CD4-positive, alpha-beta T cell treated with Interleukin-10 for 1 hour (primary cell): ENCODE measurements around the gene CLCN5.

Experiments
- DNase-seq: peaks from one replicate; pipeline ENCODE4 v3.0.0-alpha.2; 2020

The CLCN5 gene

GRCh38 chrX:49922291-49923241 lies at the start of gene CLCN5:
Gene CLCN5 (plus strand): TSS chrX:49922596. CDS start chrX:49925299, 2,703 bp downstream.
- DNase-seq, result peak; percentile 96

- DNase-seq, result peak; percentile 54
These were observed 45.6 kb upstream of the CLCN5 start for GRCh38 chrX:49876750-49877149.

GRCh38 chrX:49877397-49878101 lies 44.8 kb upstream of the CLCN5 start:
- DNase-seq, result no peak

- no peak for DNase-seq
These were observed 44.1 kb upstream of the CLCN5 start for GRCh38 chrX:49878128-49878833.

- DNase-seq, result peak; percentile 89
These were observed 43.4 kb upstream of the CLCN5 start, which contains the start of gene USP27X for GRCh38 chrX:49878834-49879655. Gene USP27X (plus strand): TSS chrX:49879484. CDS start chrX:49880308, 824 bp downstream.

- DNase-seq, result no peak
These were observed 42.6 kb upstream of the CLCN5 start for GRCh38 chrX:49879656-49880277.

GRCh38 chrX:49880668-49881067 lies 41.7 kb upstream of the CLCN5 start:
- DNase-seq, result no peak

GRCh38 chrX:49884290-49884862 lies 38.0 kb upstream of the CLCN5 start:
- DNase-seq, result peak; percentile 62

GRCh38 chrX:49892542-49892941 lies 29.9 kb upstream of the CLCN5 start:
- DNase-seq, result no peak

- no peak for DNase-seq
These were observed 25.4 kb upstream of the CLCN5 start for GRCh38 chrX:49896951-49897350.

- DNase-seq, result no peak
These were observed 21.3 kb upstream of the CLCN5 start for GRCh38 chrX:49901048-49901447.

- no peak for DNase-seq
These were observed 12.1 kb upstream of the CLCN5 start for GRCh38 chrX:49910344-49910743.

GRCh38 chrX:49912086-49912485 lies 10.3 kb upstream of the CLCN5 start:
- no peak for DNase-seq

- DNase-seq, result no peak
These were observed 9.5 kb upstream of the CLCN5 start for GRCh38 chrX:49912861-49913260.

GRCh38 chrX:49915361-49916222 lies 6.8 kb upstream of the CLCN5 start:
- DNase-seq, result peak; percentile 63

GRCh38 chrX:49919617-49920016 lies 2.8 kb upstream of the CLCN5 start:
- DNase-seq, result peak; percentile 31

GRCh38 chrX:49921109-49921508 lies 1.3 kb upstream of the CLCN5 start:
- no peak for DNase-seq

- DNase-seq, result no peak
These were observed 2.8 kb downstream of the CLCN5 start for GRCh38 chrX:49925176-49925575.

- no peak for DNase-seq
These were observed 7.6 kb downstream of the CLCN5 start for GRCh38 chrX:49930039-49930438.

GRCh38 chrX:49932791-49933190 lies 10.4 kb downstream of the CLCN5 start:
- DNase-seq, result no peak
